Prostate gland (tissue), 2 donors: Measurements from ENCODE around the gene TCF12.

Experiments used
- POLR2AphosphoS5 ChIP-seq: sonication (generic); formaldehyde crosslinking; IDR thresholded peaks from one replicate; pipeline ENCODE4 v1.6.1; 2017; ENCODE audit warnings: antibody characterized with exemption
- TF ChIP-seq, protein P1 (sequence below), 4 experiments: fragments of 200-600 bp in 2 of 4; fragments of 450-650 bp in 2 of 4; sonication (generic) in 2 of 4; IDR thresholded peaks; 1 replicate in 3 of 4; 2 replicates in 1 of 4; pipeline ENCODE4 v1.5.1; 2016 to 2019; ENCODE audit warnings: antibody characterized with exemption in 4 of 4, mild to moderate bottlenecking in 2 of 4, moderate library complexity in 2 of 4

DNA sequence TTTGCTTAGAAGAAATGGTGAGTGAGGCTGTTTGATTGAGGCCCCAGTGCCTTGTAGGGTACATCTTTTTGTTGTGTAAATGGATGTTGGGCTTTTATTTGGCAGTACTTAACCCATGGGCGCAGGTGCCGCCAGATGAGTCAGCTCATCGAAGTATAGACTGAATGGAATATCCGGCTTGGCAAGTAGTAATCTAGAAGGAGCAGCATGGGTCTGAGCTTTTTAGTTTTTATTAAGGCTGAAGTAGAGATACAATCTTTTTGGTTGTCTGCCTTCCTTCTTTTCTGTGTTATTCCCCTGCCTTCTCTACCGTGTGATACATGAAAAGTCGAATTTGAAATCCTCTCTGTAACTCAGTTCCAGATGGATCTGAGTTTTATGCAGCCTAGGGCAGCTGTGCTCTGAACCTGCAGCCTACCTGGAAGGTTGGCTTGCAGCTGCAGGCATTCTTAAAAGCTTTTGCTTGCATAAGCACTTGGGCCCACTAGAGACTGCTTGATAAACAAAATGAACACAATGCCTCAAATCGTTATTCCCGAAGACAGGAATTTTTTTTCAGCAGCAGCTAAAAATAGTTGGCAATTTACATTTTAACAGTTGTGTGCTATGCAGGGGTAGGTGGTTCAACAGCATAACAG, 280.3 kb downstream of the TCF12 start:
- TF ChIP-seq, protein P1, sequence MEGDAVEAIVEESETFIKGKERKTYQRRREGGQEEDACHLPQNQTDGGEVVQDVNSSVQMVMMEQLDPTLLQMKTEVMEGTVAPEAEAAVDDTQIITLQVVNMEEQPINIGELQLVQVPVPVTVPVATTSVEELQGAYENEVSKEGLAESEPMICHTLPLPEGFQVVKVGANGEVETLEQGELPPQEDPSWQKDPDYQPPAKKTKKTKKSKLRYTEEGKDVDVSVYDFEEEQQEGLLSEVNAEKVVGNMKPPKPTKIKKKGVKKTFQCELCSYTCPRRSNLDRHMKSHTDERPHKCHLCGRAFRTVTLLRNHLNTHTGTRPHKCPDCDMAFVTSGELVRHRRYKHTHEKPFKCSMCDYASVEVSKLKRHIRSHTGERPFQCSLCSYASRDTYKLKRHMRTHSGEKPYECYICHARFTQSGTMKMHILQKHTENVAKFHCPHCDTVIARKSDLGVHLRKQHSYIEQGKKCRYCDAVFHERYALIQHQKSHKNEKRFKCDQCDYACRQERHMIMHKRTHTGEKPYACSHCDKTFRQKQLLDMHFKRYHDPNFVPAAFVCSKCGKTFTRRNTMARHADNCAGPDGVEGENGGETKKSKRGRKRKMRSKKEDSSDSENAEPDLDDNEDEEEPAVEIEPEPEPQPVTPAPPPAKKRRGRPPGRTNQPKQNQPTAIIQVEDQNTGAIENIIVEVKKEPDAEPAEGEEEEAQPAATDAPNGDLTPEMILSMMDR (IDR thresholded peaks at IDR 0.05) = no peak
- TF ChIP-seq POLR2AphosphoS5 = peak; percentile 32
